GM18526 (cell line): ENCODE measurements around the gene KLC1.

Experiments
- POLR2A ChIP-seq: IDR thresholded peaks from 3 replicates; pipeline ENCODE4 v1.6.1; 2011; ENCODE audit not compliant: insufficient read length; ENCODE audit errors: extremely low read depth

The KLC1 gene

GRCh38 chr14:103748534-103748857, 119.5 kb downstream of the KLC1 start:
- no peak for TF ChIP-seq POLR2A

GRCh38 chr14:103749452-103749851, 120.4 kb downstream of the KLC1 start:
- no peak for TF ChIP-seq POLR2A

GRCh38 chr14:103749860-103750259, 120.8 kb downstream of the KLC1 start:
- no peak for TF ChIP-seq POLR2A
